ENCODE results near the gene RNASET2.

The RNASET2 gene

GRCh38 chr6:166988674-166989201 lies 32.4 kb upstream of the RNASET2 start:
- WGBS (ENCODE audit: extremely low coverage, insufficient coverage, low lambda C conversion rate): no CpG with 5 or more reads among the region's 3 CpGs
- H3K18ac ChIP-seq (ENCODE audit: low read length): no peak overlapping the region

GRCh38 chr6:166987930-166988329 lies 31.6 kb upstream of the RNASET2 start:
- Histone ChIP-seq H3K9ac (ENCODE audit: low read length) (no peak overlapping the region), H3K4ac (ENCODE audit: low read depth, low read length) (no peak overlapping the region), H3K27me3 (ENCODE audit: insufficient read depth, low read length, poor library complexity) (no peaks in the 10 kb centered on the region), H3K18ac (ENCODE audit: low read length) (no peak overlapping the region), H3K23ac (ENCODE audit: low read length) (no peak overlapping the region), H3K4me1 (ENCODE audit: control insufficient read depth, low read depth, low read length) (peaks cover 2% of the 10 kb centered on the region), H3K36me3 (ENCODE audit: control insufficient read depth, insufficient read depth, low read length) (peaks cover 2% of the 10 kb centered on the region), H3K4me2 (ENCODE audit: low read length) (no peak overlapping the region), H3K27ac (ENCODE audit: low read depth, low read length) (no peak overlapping the region), H3K56ac (ENCODE audit: low read length) (no peak overlapping the region), H2BK5ac (ENCODE audit: low read length) (no peak overlapping the region), H4K5ac (ENCODE audit: low read length) (no peak overlapping the region), H3K79me2 (ENCODE audit: control insufficient read depth, insufficient read depth, low read length) (peaks cover 2% of the 10 kb centered on the region), H3K79me1 (ENCODE audit: low read length) (peaks cover 11% of the 10 kb centered on the region), H2AK5ac (ENCODE audit: low read length) (no peak overlapping the region), H2BK120ac (ENCODE audit: low read depth, low read length) (no peak overlapping the region), H2BK15ac (replicated peaks; ENCODE audit: low read depth) (no peak overlapping the region), H3K4me3 (ENCODE audit: low read length) (no peak overlapping the region), H4K8ac (ENCODE audit: low read depth, low read length) (no peak overlapping the region)
- no peak for DNase-seq
- no CpG with 5 or more reads among the region's 3 CpGs for WGBS (ENCODE audit: extremely low coverage, insufficient coverage, low lambda C conversion rate)

More at GRCh38 chr6:166988674-166989201, 32.4 kb upstream of the RNASET2 start:
- Histone ChIP-seq H3K4me2 (ENCODE audit: low read length) (no peak overlapping the region), H4K8ac (ENCODE audit: low read depth, low read length) (no peak overlapping the region), H3K9ac (ENCODE audit: low read length) (no peak overlapping the region), H3K27me3 (ENCODE audit: insufficient read depth, low read length, poor library complexity) (no peaks in the 10 kb centered on the region), H3K4me3 (ENCODE audit: low read length) (no peak overlapping the region), H3K23ac (ENCODE audit: low read length) (no peak overlapping the region), H2AK5ac (ENCODE audit: low read length) (no peak overlapping the region), H4K5ac (ENCODE audit: low read length) (no peak overlapping the region), H2BK120ac (ENCODE audit: low read depth, low read length) (no peak overlapping the region), H3K36me3 (ENCODE audit: control insufficient read depth, insufficient read depth, low read length) (peaks cover 2% of the 10 kb centered on the region), H3K56ac (ENCODE audit: low read length) (no peak overlapping the region), H2BK15ac (replicated peaks; ENCODE audit: low read depth) (no peak overlapping the region), H2BK5ac (ENCODE audit: low read length) (no peak overlapping the region), H3K4me1 (ENCODE audit: control insufficient read depth, low read depth, low read length) (peaks cover 2% of the 10 kb centered on the region), H3K4ac (ENCODE audit: low read depth, low read length) (no peak overlapping the region), H3K79me1 (ENCODE audit: low read length) (peaks cover 11% of the 10 kb centered on the region), H3K27ac (ENCODE audit: low read depth, low read length) (no peak overlapping the region), H3K79me2 (ENCODE audit: control insufficient read depth, insufficient read depth, low read length) (peaks cover 2% of the 10 kb centered on the region)
- peak; percentile 15 for DNase-seq

GRCh38 chr6:166987448-166987847 lies 31.1 kb upstream of the RNASET2 start:
- H3K79me1 ChIP-seq (ENCODE audit: low read length): peaks cover 10% of the 10 kb centered on the region
- no peak overlapping the region for H2BK15ac ChIP-seq (replicated peaks; ENCODE audit: low read depth)
- no peak overlapping the region for H3K56ac ChIP-seq (ENCODE audit: low read length)
- peaks cover 2% of the 10 kb centered on the region for H3K79me2 ChIP-seq (ENCODE audit: control insufficient read depth, insufficient read depth, low read length)
- peaks cover 2% of the 10 kb centered on the region for H3K36me3 ChIP-seq (ENCODE audit: control insufficient read depth, insufficient read depth, low read length)
- H3K27ac ChIP-seq (ENCODE audit: low read depth, low read length): no peak overlapping the region
- H2BK5ac ChIP-seq (ENCODE audit: low read length): no peak overlapping the region
- no peak overlapping the region for H2AK5ac ChIP-seq (ENCODE audit: low read length)
- H4K8ac ChIP-seq (ENCODE audit: low read depth, low read length): no peak overlapping the region
- H3K4me1 ChIP-seq (ENCODE audit: control insufficient read depth, low read depth, low read length): peaks cover 2% of the 10 kb centered on the region
- H3K23ac ChIP-seq (ENCODE audit: low read length): no peak overlapping the region
- no peak overlapping the region for H3K18ac ChIP-seq (ENCODE audit: low read length)
- no peak overlapping the region for H3K4me2 ChIP-seq (ENCODE audit: low read length)
- no CpG with 5 or more reads among the region's 6 CpGs for WGBS (ENCODE audit: extremely low coverage, insufficient coverage, low lambda C conversion rate)
- H3K9ac ChIP-seq (ENCODE audit: low read length): no peak overlapping the region
- no peak overlapping the region for H4K5ac ChIP-seq (ENCODE audit: low read length)
- H2BK120ac ChIP-seq (ENCODE audit: low read depth, low read length): no peak overlapping the region
- H3K4ac ChIP-seq (ENCODE audit: low read depth, low read length): no peak overlapping the region
- no peaks in the 10 kb centered on the region for H3K27me3 ChIP-seq (ENCODE audit: insufficient read depth, low read length, poor library complexity)
- DNase-seq: no peak
- H3K4me3 ChIP-seq (ENCODE audit: low read length): no peak overlapping the region

GRCh38 chr6:166980738-166981137 lies 24.4 kb upstream of the RNASET2 start:
- peaks cover 2% of the 10 kb centered on the region for H3K36me3 ChIP-seq (ENCODE audit: control insufficient read depth, insufficient read depth, low read length)

GRCh38 chr6:166977621-166978525 lies 21.5 kb upstream of the RNASET2 start:
- Histone ChIP-seq H3K18ac (ENCODE audit: low read length) (no peak overlapping the region), H3K4me2 (ENCODE audit: low read length) (no peak overlapping the region), H3K4ac (ENCODE audit: low read depth, low read length) (no peak overlapping the region), H3K27me3 (ENCODE audit: insufficient read depth, low read length, poor library complexity) (no peaks in the 10 kb centered on the region), H3K23ac (ENCODE audit: low read length) (no peak overlapping the region), H4K5ac (ENCODE audit: low read length) (no peak overlapping the region), H3K79me2 (ENCODE audit: control insufficient read depth, insufficient read depth, low read length) (no peaks in the 10 kb centered on the region), H2BK5ac (ENCODE audit: low read length) (no peak overlapping the region), H3K9ac (ENCODE audit: low read length) (no peak overlapping the region), H2BK15ac (replicated peaks; ENCODE audit: low read depth) (no peak overlapping the region), H2AK5ac (ENCODE audit: low read length) (no peak overlapping the region), H3K56ac (ENCODE audit: low read length) (no peak overlapping the region), H3K4me3 (ENCODE audit: low read length) (no peak overlapping the region), H3K36me3 (ENCODE audit: control insufficient read depth, insufficient read depth, low read length) (no peaks in the 10 kb centered on the region), H3K27ac (ENCODE audit: low read depth, low read length) (no peak overlapping the region), H3K79me1 (ENCODE audit: low read length) (no peaks in the 10 kb centered on the region), H2BK120ac (ENCODE audit: low read depth, low read length) (no peak overlapping the region), H4K8ac (ENCODE audit: low read depth, low read length) (no peak overlapping the region), H3K4me1 (ENCODE audit: control insufficient read depth, low read depth, low read length) (no peaks in the 10 kb centered on the region)
- WGBS (ENCODE audit: extremely low coverage, insufficient coverage, low lambda C conversion rate): no CpG with 5 or more reads among the region's 9 CpGs
- no peak for DNase-seq

More at GRCh38 chr6:166980738-166981137, 24.4 kb upstream of the RNASET2 start:
- Histone ChIP-seq H4K5ac (ENCODE audit: low read length) (no peak overlapping the region), H3K4me1 (ENCODE audit: control insufficient read depth, low read depth, low read length) (no peaks in the 10 kb centered on the region), H2BK120ac (ENCODE audit: low read depth, low read length) (no peak overlapping the region), H3K9ac (ENCODE audit: low read length) (no peak overlapping the region), H3K27ac (ENCODE audit: low read depth, low read length) (no peak overlapping the region), H3K23ac (ENCODE audit: low read length) (no peak overlapping the region), H3K27me3 (ENCODE audit: insufficient read depth, low read length, poor library complexity) (no peaks in the 10 kb centered on the region), H3K79me1 (ENCODE audit: low read length) (peaks cover 4% of the 10 kb centered on the region), H3K18ac (ENCODE audit: low read length) (no peak overlapping the region), H2BK15ac (replicated peaks; ENCODE audit: low read depth) (no peak overlapping the region), H4K8ac (ENCODE audit: low read depth, low read length) (no peak overlapping the region), H2AK5ac (ENCODE audit: low read length) (no peak overlapping the region), H3K79me2 (ENCODE audit: control insufficient read depth, insufficient read depth, low read length) (peaks cover 2% of the 10 kb centered on the region), H3K4me2 (ENCODE audit: low read length) (no peak overlapping the region), H2BK5ac (ENCODE audit: low read length) (no peak overlapping the region), H3K4ac (ENCODE audit: low read depth, low read length) (no peak overlapping the region), H3K4me3 (ENCODE audit: low read length) (no peak overlapping the region), H3K56ac (ENCODE audit: low read length) (no peak overlapping the region)
- WGBS (ENCODE audit: extremely low coverage, insufficient coverage, low lambda C conversion rate): no CpG with 5 or more reads among the region's 3 CpGs
- no peak for DNase-seq

Measured in mesendoderm (in vitro differentiated cells).